GM21381 (cell line): ENCODE measurements around the gene SMPDL3B.

Experiments
- ATAC-seq: cut with Tn5 transposase; IDR thresholded peaks from one replicate; pipeline ENCODE4 v1.9.1; 2021; ENCODE audit warnings: mild to moderate bottlenecking, moderate library complexity; ENCODE audit not compliant: unreplicated experiment

Gene SMPDL3B

DNA sequence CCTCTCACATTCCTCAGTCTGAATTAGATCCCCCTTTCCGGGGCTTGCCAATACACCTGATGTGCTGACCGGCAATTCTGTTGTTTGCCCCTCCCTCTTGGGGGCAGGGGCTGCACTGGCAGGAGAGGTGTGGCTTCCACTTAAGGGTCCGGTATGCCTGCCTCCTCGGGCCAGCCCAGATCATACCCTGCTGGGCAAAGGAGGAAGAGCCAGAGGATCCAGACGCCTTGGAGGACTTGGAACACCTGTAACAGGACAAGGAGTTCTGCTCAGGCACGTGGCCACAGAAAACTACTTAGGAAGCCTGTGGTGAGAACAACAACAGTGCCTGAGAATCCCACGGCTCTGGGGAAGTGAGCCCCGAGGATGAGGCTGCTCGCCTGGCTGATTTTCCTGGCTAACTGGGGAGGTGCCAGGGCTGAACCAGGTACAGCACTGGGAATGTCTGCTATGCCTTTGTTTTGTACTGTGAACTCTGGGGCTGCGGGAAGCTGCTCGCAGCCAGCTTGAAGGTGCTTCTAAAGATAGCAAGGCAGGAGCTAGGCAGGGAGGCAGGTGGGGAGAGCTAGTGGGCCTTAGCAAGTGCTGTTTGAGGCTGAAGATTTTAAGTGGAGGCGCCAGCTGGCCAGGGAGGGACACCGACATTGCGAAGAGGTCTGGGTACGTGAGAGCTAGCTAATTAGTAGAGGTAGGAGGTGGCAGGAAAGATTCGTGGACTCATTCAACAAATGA is at the start of gene SMPDL3B:
Gene SMPDL3B (plus strand): TSS at position 183 of the 732 bp plus-strand sequence. CDS start 184 bp downstream, at position 367.
- no peak for ATAC-seq

GRCh38 chr1:27885114-27885528 is 49.7 kb upstream of the SMPDL3B start:
- ATAC-seq = no peak

DNA sequence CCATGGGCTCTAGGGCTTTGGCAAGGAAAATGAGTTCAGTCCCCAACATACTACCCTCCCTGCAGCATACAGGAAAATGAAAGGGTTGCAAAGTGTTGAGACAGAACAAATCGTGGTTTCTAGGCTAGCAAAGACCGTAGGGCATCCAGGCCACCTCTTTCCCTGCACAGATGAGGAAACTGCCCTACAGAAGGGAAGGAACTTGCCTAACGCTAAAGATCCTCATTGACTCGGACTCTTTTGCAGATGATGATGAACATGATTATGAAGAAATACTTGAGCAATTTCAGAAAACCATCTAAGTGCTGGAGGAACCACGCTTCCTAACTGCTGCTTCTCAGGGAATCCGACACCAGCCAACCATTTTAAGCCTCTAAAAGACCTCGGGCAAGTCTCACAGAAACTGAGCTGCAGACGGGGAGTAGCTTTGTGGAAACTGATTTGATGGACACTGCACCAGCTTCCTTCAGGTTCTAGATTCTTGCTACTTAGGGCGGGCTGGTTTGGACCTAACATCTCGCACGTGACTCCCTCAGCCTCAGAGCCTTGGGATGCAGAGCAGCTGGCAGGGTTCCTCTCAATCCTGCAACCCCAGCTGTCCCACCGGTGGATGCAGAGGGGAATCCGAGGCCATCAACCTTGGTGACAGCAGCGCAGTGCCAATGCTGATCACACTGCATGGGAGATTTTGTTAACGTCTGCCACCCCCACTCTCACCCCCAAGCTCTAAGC is 49.0 kb upstream of the SMPDL3B start:
- no peak for ATAC-seq

DNA sequence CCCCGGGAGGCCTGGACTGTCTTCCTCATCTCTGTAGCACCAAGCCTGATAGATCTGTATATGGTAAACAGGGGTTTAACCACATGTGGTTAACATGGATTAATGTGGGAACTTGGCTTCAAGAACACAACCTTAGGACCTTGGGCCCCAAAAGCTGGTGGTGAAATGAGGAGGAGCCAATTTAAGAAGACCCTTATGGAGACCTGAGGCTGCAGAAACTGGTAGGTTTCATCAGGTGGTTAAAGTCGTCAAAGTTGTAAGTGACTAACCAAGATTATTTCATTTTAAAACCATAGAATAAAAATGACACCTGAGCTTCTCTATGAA is 48.5 kb upstream of the SMPDL3B start:
- no peak for ATAC-seq

- no peak for ATAC-seq
Measured at GRCh38 chr1:27886744-27887143, 48.1 kb upstream of the SMPDL3B start.

GRCh38 chr1:27887215-27888021 is 47.4 kb upstream of the SMPDL3B start:
- no peak for ATAC-seq

GRCh38 chr1:27889506-27889905 is 45.3 kb upstream of the SMPDL3B start:
- ATAC-seq = no peak

- peak; percentile 45 for ATAC-seq
Measured at GRCh38 chr1:27891196-27891889, 43.5 kb upstream of the SMPDL3B start.

DNA sequence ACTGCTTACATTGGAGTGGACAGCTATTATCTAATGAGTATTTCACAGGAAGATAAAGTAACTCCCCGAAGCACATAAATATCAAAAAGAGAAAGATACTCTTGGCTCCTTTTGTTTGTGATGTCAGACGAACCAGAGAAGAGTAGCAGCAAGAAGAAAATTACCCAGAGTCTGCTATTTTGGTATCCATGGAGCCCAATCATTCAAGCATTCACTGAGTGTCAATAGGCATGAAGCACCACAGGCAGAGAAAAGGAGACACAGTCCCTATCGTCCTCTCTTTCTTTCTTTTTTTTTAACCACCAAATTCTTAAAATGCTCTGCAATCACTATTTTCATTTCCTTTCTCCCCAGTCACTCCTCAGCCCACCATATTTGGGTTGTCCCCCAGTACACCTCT is 40.3 kb upstream of the SMPDL3B start:
- ATAC-seq = no peak

- ATAC-seq = no peak
Measured at GRCh38 chr1:27906759-27907158, 28.0 kb upstream of the SMPDL3B start.

DNA sequence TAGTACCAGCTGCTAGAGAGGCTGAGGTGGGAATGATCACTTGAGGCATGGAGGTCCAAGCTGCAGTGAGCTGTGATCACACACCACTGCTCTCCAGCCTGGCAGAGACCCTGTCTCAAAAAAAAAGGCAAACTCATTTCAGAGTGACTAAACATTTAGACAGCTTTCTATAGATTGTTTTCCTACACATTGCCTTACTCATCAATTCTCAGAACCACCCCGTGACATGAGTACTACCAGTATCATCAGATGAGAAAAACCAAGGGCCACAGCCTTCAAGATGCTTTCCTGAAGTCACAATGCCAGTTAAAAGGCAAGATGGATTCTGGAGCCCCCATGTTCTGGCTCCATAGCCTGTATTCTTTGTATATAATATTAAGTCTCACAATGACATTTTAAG is 22.4 kb upstream of the SMPDL3B start:
- no peak for ATAC-seq

DNA sequence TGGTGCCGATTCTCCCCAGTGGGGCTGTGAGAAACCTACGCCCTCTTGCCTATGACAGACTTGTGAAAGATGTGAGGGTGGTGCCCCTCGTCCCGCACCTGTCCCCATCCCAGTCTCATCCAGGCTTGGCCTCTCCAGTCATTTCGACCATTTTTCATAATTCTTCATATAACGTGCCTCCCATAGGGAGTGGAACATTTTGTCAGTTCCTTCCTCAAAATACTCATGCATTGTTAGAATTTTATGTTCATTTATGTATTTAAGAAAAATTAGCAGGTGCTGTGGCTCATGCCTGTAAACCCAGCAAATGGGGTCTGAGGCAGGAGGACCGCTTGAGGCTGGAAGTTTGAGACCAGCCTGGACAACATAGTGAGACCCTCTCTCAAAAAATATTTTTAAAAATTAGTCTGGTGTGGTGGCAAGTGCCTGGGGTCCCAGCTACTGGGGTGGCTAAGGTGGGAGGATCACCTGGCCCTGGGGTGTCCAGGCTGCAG is 19.7 kb upstream of the SMPDL3B start:
- no peak for ATAC-seq

DNA sequence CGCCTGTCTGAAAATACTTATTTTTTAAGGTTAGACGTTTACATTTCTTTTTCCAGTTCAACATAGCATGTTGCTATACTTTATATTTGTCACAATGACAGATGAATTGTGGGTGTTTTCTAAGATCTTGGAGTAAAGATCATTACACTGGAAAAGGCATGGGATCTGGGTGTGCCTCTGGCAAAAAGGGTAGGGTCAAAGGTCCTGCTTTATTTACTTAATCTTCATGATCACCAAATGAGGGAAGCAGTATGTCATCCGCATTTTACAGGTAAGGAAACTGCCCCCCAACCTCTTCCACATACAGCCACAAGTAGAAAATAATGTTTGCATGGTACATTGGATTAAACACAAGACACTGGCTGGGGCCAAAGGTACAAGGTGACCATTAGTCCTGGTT is 12.5 kb upstream of the SMPDL3B start:
- no peak for ATAC-seq

GRCh38 chr1:27928216-27928954 is 6.4 kb upstream of the SMPDL3B start:
- ATAC-seq = no peak

DNA sequence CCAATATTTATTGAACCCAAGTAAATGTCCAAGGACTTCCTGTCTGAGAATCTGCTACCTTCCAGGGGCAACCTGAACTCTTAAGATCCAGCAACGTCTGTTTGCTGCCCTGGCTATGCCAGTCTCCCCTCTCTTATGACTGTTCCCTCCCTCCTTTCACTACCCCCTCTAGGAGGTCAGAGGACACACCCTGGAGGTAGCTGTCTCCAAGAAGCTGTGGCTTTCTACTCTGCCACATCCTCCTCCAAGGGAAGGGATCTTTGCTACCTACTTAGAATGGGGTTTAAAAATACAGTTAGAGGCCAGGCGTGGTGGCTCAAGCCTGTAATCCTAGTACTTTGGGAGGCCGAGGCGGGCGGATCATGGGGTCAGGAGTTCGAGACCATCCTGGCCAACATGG is 3.6 kb upstream of the SMPDL3B start:
- no peak for ATAC-seq

- ATAC-seq = no peak
Measured at GRCh38 chr1:27931759-27932158, 3.0 kb upstream of the SMPDL3B start.

DNA sequence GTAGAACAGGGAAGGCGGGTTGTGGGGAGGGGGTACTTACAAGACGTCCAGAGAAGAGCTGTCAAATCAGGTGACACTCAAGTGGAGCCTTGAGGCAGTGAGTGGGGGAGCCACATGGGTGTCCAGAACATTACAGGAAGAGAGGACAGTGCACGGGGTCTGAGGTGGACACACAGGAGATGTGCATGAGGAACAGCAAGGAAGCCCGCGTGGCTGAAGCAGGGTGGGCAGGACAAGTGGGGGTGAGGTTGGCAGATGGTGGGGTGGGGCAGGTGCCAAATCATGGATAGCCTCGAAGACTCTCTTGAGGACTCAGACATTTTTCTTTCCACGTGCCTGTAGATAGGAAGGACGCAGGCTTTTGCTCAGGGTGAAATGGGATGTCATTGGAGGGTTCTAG is 921 bp downstream of the SMPDL3B start:
- ATAC-seq = no peak

DNA sequence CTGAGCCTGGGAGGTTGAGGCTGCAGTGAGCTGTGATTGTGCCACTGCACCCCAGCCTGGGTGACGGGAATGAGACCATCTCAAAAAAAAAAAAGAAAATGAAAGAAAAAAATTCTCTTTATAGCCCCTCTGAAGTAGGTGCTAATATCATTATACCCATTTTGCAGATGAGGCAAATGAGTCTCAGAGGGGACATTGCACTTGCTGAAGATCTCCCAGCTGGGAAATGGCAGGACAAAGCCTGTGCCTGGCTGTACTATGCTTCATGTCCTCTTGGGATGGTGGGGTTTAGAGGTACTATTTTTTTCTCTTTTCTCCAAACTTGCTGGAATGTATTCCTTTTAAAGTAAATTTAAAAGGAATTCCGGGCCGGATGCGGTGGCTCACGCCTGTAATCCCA is 1.6 kb downstream of the SMPDL3B start:
- ATAC-seq = no peak

DNA sequence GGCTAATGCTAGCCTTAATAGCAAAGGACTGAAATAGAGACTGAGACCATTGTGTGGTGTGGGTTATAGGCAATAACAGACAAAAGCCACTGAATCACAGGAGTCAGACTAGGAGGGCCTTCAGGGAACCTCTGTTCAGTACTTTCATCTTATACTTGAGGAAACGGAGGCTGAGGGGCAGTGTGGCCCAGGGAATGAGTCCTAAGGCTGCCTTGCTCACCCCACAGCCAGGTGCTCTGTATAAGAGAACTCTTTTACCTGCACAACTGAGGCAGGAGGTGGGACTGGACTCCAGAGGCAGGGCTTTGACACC is 2.7 kb downstream of the SMPDL3B start:
- no peak for ATAC-seq

GRCh38 chr1:27938488-27938887 is 3.7 kb downstream of the SMPDL3B start:
- no peak for ATAC-seq
